PC-3 (cell line): ENCODE results near the gene DPF3. TPM values are rescaled to one million over a fixed set of nuclear protein-coding genes. Genes with fewer than 3 reads are reported as not detected.

Experiments
- ATAC-seq: fragments of 200-7000 bp; cut with Tn5 transposase; 2 replicates; pipeline ENCODE4 v1.9.1; 2020; ENCODE audit warnings: mild to moderate bottlenecking, moderate library complexity
- BruUV-seq: library from RNA; stranded (reverse); fragments of 400-500 nt; replicated peaks from 2 replicates; lab custom pipeline; 2021; lab: Mats Ljungman, UMichigan
- CTCF ChIA-PET: fragments of 300-600 bp; sonication (Branson Sonifier 250); formaldehyde crosslinking; loops from one replicate; lab custom pipeline; 2022; ENCODE audit warnings: antibody characterized with exemption; lab: Charles Lee
- POLR2A ChIA-PET: fragments of 300-600 bp; sonication (Branson Sonifier 250); formaldehyde crosslinking; loops from one replicate; lab custom pipeline; 2022; ENCODE audit warnings: antibody characterized with exemption; ENCODE audit not compliant: unreplicated experiment; lab: Charles Lee
- DNase-seq: peaks from one replicate; pipeline ENCODE4 v3.0.0-alpha.2; 2015
- H2AFZ ChIP-seq: fragments of 300-600 bp; sonication (generic); 2 replicates; pipeline ENCODE4 v1.6.0; 2016; ENCODE audit warnings: antibody characterized with exemption, low read length
- H3F3A ChIP-seq: fragments of 300-600 bp; sonication (generic); one replicate; pipeline ENCODE4 v1.6.0; 2017; ENCODE audit warnings: antibody characterized with exemption, low read length, control low read depth, mild to moderate bottlenecking; ENCODE audit not compliant: unreplicated experiment
- H3K27ac ChIP-seq: fragments of 300-600 bp; sonication (generic); 2 replicates; pipeline ENCODE4 v1.5.1; 2016; ENCODE audit warnings: mild to moderate bottlenecking, low read length
- H3K27me3 ChIP-seq: fragments of 300-600 bp; sonication (generic); 2 replicates; pipeline ENCODE4 v1.6.1; 2016; ENCODE audit warnings: low read length, mixed read lengths
- H3K36me3 ChIP-seq: fragments of 300-600 bp; sonication (generic); 2 replicates; pipeline ENCODE4 v1.6.1; 2016; ENCODE audit warnings: low read depth, mixed run types, low read length, mixed read lengths
- H3K4me1 ChIP-seq: fragments of 300-600 bp; sonication (generic); 2 replicates; pipeline ENCODE4 v1.5.1; 2016; ENCODE audit warnings: low read length; ENCODE audit not compliant: insufficient read depth
- H3K4me2 ChIP-seq: fragments of 300-600 bp; sonication (generic); 2 replicates; pipeline ENCODE4 v1.6.0; 2016; ENCODE audit warnings: low read length
- H3K4me3 ChIP-seq: fragments of 300-600 bp; sonication (generic); 2 replicates; pipeline ENCODE4 v1.5.1; 2016; ENCODE audit warnings: mild to moderate bottlenecking, low read length, mixed read lengths
- H3K79me2 ChIP-seq: fragments of 300-600 bp; sonication (generic); 2 replicates; pipeline ENCODE4 v1.6.1; 2017; ENCODE audit warnings: low read length, mixed read lengths
- H3K9ac ChIP-seq: fragments of 300-600 bp; sonication (generic); 2 replicates; pipeline ENCODE4 v1.6.0; 2016; ENCODE audit warnings: mild to moderate bottlenecking, low read length
- H3K9me2 ChIP-seq: fragments of 300-600 bp; sonication (generic); replicated peaks from 2 replicates; pipeline ENCODE4 v1.6.1; 2016; ENCODE audit warnings: mixed run types, low read length, mixed read lengths
- H3K9me3 ChIP-seq: fragments of 300-600 bp; sonication (generic); 2 replicates; pipeline ENCODE4 v1.6.1; 2016; ENCODE audit warnings: low read length, mixed read lengths
- H4K20me1 ChIP-seq: fragments of 300-600 bp; sonication (generic); 2 replicates; pipeline ENCODE4 v1.6.1; 2016; ENCODE audit warnings: low read length, mixed read lengths
- CTCF ChIP-seq: fragments of 300-600 bp; sonication (generic); conservative IDR thresholded peaks from 2 replicates; pipeline ENCODE4 v1.5.1; 2017; ENCODE audit warnings: antibody characterized with exemption, low read depth, mild to moderate bottlenecking, low read length
- EZH2 ChIP-seq: fragments of 300-600 bp; sonication (generic); IDR thresholded peaks from one replicate; pipeline ENCODE4 v1.6.1; 2017; ENCODE audit warnings: antibody characterized with exemption, mild to moderate bottlenecking, low read length; ENCODE audit not compliant: unreplicated experiment
- EZH2phosphoT487 ChIP-seq: fragments of 300-600 bp; sonication (generic); IDR thresholded peaks from 2 replicates; pipeline ENCODE4 v1.6.1; 2018; ENCODE audit warnings: mild to moderate bottlenecking, antibody characterized with exemption, low read length, borderline replicate concordance
- intact Hi-C: fragments of 100-400 bp; cut with micrococcal nuclease; formaldehyde crosslinking; loops from 2 replicates; pipeline ENCODE4 v1.9.0; 2023
- total RNA-seq: library from RNA; depleted of rRNA; stranded (reverse); fragments of >200 nt; gene quantifications from 2 replicates; pipeline ENCODE4 v1.2.3, GENCODE V29; 2014

DPF3 gene
- total RNA-seq, 1 experiment from 2014 or later, result 16.6 TPM

- H3K27me3 ChIP-seq, result no peaks in the 10 kb centered on the region
- no peak for TF ChIP-seq EZH2
- no peak; the same call in 1 of the 2 replicates for TF ChIP-seq CTCF
- no peak for TF ChIP-seq EZH2phosphoT487
- POLR2A ChIA-PET, result interaction anchor here (0.5 to 0.6 kb wide), 3 partner anchors 63 to 783 kb away, joined by 3 to 4 read pairs (median 3); no protein-coding TSS in a partner anchor
- no TSS peak for BruUV-seq
- H3K9me2 ChIP-seq, result no peaks in the 10 kb centered on the region
- H3K4me3 ChIP-seq, result no peak overlapping the region
- H3K27ac ChIP-seq, result 0 out of 2 replicates have a peak overlapping the region, but pooled peaks have one; percentile 4
- H2AFZ ChIP-seq, result no peak overlapping the region
- CTCF ChIA-PET, result interaction anchor here (0.5 kb wide), 1 partner anchor 411 kb away, joined by 3 read pairs; no protein-coding TSS in a partner anchor
- no peaks in the 10 kb centered on the region for H4K20me1 ChIP-seq
- H3K36me3 ChIP-seq, result peaks cover 30% of the 10 kb centered on the region
- H3K9me3 ChIP-seq, result no peaks in the 10 kb centered on the region
- no peak overlapping the region for H3K4me2 ChIP-seq
- peaks cover 31% of the 10 kb centered on the region for H3K4me1 ChIP-seq
- peak; percentile 69 for DNase-seq
- no peaks in the 10 kb centered on the region for H3F3A ChIP-seq
- H3K79me2 ChIP-seq, result no peaks in the 10 kb centered on the region
- H3K9ac ChIP-seq, result no peak overlapping the region
- ATAC-seq, result peak; percentile 61
- intact Hi-C loops, result no loop called here
Observed at GRCh38 chr14:72677664-72678063, 216.2 kb downstream of the DPF3 start.

- DNase-seq, result no peak
- no peaks in the 10 kb centered on the region for H4K20me1 ChIP-seq
- H3K27me3 ChIP-seq, result no peaks in the 10 kb centered on the region
- peaks cover 30% of the 10 kb centered on the region for H3K36me3 ChIP-seq
- no peak overlapping the region for H2AFZ ChIP-seq
- ChIA-PET POLR2A (no interaction called here), CTCF (no interaction called here)
- no peaks in the 10 kb centered on the region for H3F3A ChIP-seq
- ATAC-seq, result no peak
- intact Hi-C loops, result no loop called here
- no peaks in the 10 kb centered on the region for H3K79me2 ChIP-seq
- no peak overlapping the region for H3K9ac ChIP-seq
- peaks cover 15% of the 10 kb centered on the region for H3K4me1 ChIP-seq
- H3K9me2 ChIP-seq, result no peaks in the 10 kb centered on the region
- no TSS peak for BruUV-seq
- no peak overlapping the region for H3K4me3 ChIP-seq
- TF ChIP-seq EZH2phosphoT487 (no peak), EZH2 (no peak), CTCF (no peak)
- no peak overlapping the region for H3K27ac ChIP-seq
- H3K4me2 ChIP-seq, result no peak overlapping the region
- no peaks in the 10 kb centered on the region for H3K9me3 ChIP-seq
Observed at GRCh38 chr14:72675126-72675525, 218.8 kb downstream of the DPF3 start.

- Histone ChIP-seq H3K27ac (no peak overlapping the region), H3K9ac (no peak overlapping the region), H3K4me2 (no peak overlapping the region), H3F3A (no peaks in the 10 kb centered on the region), H3K4me1 (peaks cover 6% of the 10 kb centered on the region; the same call in 1 of the 2 replicates), H3K79me2 (no peaks in the 10 kb centered on the region), H4K20me1 (no peaks in the 10 kb centered on the region), H3K4me3 (no peak overlapping the region), H2AFZ (no peak overlapping the region), H3K9me3 (no peaks in the 10 kb centered on the region), H3K36me3 (peaks cover 39% of the 10 kb centered on the region), H3K27me3 (no peaks in the 10 kb centered on the region), H3K9me2 (no peaks in the 10 kb centered on the region)
- CTCF ChIA-PET, result no interaction called here
- POLR2A ChIA-PET, result no interaction called here
- TF ChIP-seq CTCF (no peak), EZH2phosphoT487 (no peak), EZH2 (no peak)
- no TSS peak for BruUV-seq
- DNase-seq (no peak), ATAC-seq (no peak)
- intact Hi-C loops, result no loop called here
Observed at GRCh38 chr14:72673179-72673578, 220.7 kb downstream of the DPF3 start.
